WTC11 (cell line): ENCODE measurements around the gene ZNF529. TPM values are rescaled to one million over a fixed set of nuclear protein-coding genes. Genes with fewer than 3 reads are reported as not detected.

ENCODE experiments used
- total RNA-seq: library from RNA; stranded (reverse); gene quantifications from 3 replicates; pipeline ENCODE4 v1.2.3, GENCODE V29; 2021

The ZNF529 gene
- total RNA-seq, 1 experiment from 2014 or later: 13.1 TPM

Other genes starting within 250 kb of the ZNF529 start
- 7.9 to 9.6 TPM (median 8.5 TPM) in 3 replicates for gene ZFP14, start 194.1 kb downstream of the ZNF529 start, total RNA-seq
- 11.6 to 13.1 TPM (median 12.1 TPM) in 3 replicates for gene ZFP82, start 154.6 kb downstream of the ZNF529 start, total RNA-seq
- gene ZNF566, start 83.7 kb downstream of the ZNF529 start, total RNA-seq: 10.5 to 13.7 TPM (median 12.9 TPM) in 3 replicates
- gene ZNF260, start 45.0 kb downstream of the ZNF529 start, total RNA-seq: 24.1 to 29.0 TPM (median 25.3 TPM) in 3 replicates
- 8.2 to 9.5 TPM (median 8.8 TPM) in 3 replicates for gene ZNF382, start 32.0 kb upstream of the ZNF529 start, total RNA-seq
- 6.5 to 7.1 TPM (median 7.0 TPM) in 3 replicates for gene ZNF461, start 93.5 kb upstream of the ZNF529 start, total RNA-seq
- gene ZNF567, start 114.3 kb upstream of the ZNF529 start, total RNA-seq: 9.7 to 10.9 TPM (median 10.2 TPM) in 3 replicates
- 46.9 to 65.9 TPM (median 47.2 TPM) in 3 replicates for gene ZNF850, start 199.5 kb upstream of the ZNF529 start, total RNA-seq